Measurements from ENCODE around the gene SH3PXD2A.

DNA sequence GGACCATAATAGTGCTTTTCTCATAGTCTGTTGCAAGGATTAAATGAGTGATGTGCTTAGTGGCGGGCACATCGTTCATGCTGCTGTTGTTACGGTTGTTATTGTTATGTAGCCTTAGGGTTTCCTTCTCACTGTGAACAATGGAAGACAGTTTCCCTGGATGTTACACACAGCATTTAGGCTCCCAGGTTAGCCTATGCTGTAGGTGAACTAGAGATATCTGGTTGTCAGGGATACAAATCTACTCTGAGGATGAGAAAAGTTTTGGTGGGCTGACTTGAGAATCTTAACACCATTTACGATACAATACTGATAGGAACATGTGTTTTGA lies 14.7 kb downstream of the SH3PXD2A start:
- TF ChIP-seq, protein P1, sequence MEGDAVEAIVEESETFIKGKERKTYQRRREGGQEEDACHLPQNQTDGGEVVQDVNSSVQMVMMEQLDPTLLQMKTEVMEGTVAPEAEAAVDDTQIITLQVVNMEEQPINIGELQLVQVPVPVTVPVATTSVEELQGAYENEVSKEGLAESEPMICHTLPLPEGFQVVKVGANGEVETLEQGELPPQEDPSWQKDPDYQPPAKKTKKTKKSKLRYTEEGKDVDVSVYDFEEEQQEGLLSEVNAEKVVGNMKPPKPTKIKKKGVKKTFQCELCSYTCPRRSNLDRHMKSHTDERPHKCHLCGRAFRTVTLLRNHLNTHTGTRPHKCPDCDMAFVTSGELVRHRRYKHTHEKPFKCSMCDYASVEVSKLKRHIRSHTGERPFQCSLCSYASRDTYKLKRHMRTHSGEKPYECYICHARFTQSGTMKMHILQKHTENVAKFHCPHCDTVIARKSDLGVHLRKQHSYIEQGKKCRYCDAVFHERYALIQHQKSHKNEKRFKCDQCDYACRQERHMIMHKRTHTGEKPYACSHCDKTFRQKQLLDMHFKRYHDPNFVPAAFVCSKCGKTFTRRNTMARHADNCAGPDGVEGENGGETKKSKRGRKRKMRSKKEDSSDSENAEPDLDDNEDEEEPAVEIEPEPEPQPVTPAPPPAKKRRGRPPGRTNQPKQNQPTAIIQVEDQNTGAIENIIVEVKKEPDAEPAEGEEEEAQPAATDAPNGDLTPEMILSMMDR (IDR thresholded peaks at IDR 0.05), result no peak
- no peak for TF ChIP-seq POLR2A (IDR thresholded peaks at IDR 0.05)
